GM12892 (cell line): ENCODE data around the gene PPP1R9A.

Experiments
- DNase-seq: peaks from one replicate; pipeline ENCODE4 v3.0.0; 2011; ENCODE audit not compliant: insufficient read length
- FAIRE-seq: peaks from 2 replicates; lab custom pipeline; 2011; peaks lifted over from hg19 to GRCh38; lab: Jason Lieb, UNC
- POLR2A ChIP-seq: IDR thresholded peaks from 2 replicates; pipeline ENCODE4 v1.6.1; 2011; ENCODE audit warnings: low read depth, low read length, control low read depth
- POLR2AphosphoS5 ChIP-seq: IDR thresholded peaks from 2 replicates; pipeline ENCODE4 v1.6.1; 2011; ENCODE audit warnings: low read depth, low read length, control low read depth
- TAF1 ChIP-seq: IDR thresholded peaks from 2 replicates; pipeline ENCODE4 v1.6.1; 2011; ENCODE audit warnings: low read depth, mild to moderate bottlenecking, control low read depth, low read length, borderline replicate concordance

PPP1R9A gene

GRCh38 chr7:95263785-95264362 lies 356.5 kb downstream of the PPP1R9A start:
- DNase-seq (no peak), FAIRE-seq (no peak)
- TF ChIP-seq POLR2A (no peak), POLR2AphosphoS5 (no peak), TAF1 (no peak)

- TF ChIP-seq POLR2AphosphoS5 = no peak
- no peak for TF ChIP-seq POLR2A
- no peak for TF ChIP-seq TAF1
- no peak for FAIRE-seq
- no peak for DNase-seq
Observed at GRCh38 chr7:95264363-95264891, 357.0 kb downstream of the PPP1R9A start.

GRCh38 chr7:95265634-95266033 lies 358.2 kb downstream of the PPP1R9A start:
- DNase-seq (no peak), FAIRE-seq (no peak)
- TF ChIP-seq TAF1 = no peak
- TF ChIP-seq POLR2A = no peak
- TF ChIP-seq POLR2AphosphoS5 = no peak

- no peak for FAIRE-seq
- TF ChIP-seq POLR2A (no peak), POLR2AphosphoS5 (no peak), TAF1 (no peak)
- DNase-seq = no peak
Observed at GRCh38 chr7:95267754-95268153, 360.4 kb downstream of the PPP1R9A start.

- TF ChIP-seq POLR2AphosphoS5 = no peak
- no peak for TF ChIP-seq POLR2A
- FAIRE-seq (no peak), DNase-seq (no peak)
Observed at GRCh38 chr7:95269640-95270039, 362.2 kb downstream of the PPP1R9A start.

- no peak for TF ChIP-seq POLR2AphosphoS5
- TF ChIP-seq POLR2A = no peak
- TF ChIP-seq TAF1 = no peak
- no peak for FAIRE-seq
- no peak for DNase-seq
Observed at GRCh38 chr7:95276114-95276513, 368.7 kb downstream of the PPP1R9A start.

GRCh38 chr7:95279417-95279816 lies 372.0 kb downstream of the PPP1R9A start:
- FAIRE-seq = no peak
- TF ChIP-seq POLR2A = no peak
- TF ChIP-seq POLR2AphosphoS5 = no peak
- no peak for DNase-seq

- no peak for FAIRE-seq
- DNase-seq = no peak
- TF ChIP-seq POLR2A (no peak), TAF1 (no peak), POLR2AphosphoS5 (no peak)
Observed at GRCh38 chr7:95286096-95286495, 378.7 kb downstream of the PPP1R9A start.

GRCh38 chr7:95290166-95290830 lies 382.9 kb downstream of the PPP1R9A start:
- FAIRE-seq = no peak

GRCh38 chr7:95295397-95295796 lies 388.0 kb downstream of the PPP1R9A start:
- DNase-seq (no peak), FAIRE-seq (no peak)
- TF ChIP-seq POLR2A = no peak
- TF ChIP-seq POLR2AphosphoS5 = no peak
- no peak for TF ChIP-seq TAF1

More at GRCh38 chr7:95290166-95290830, 382.9 kb downstream of the PPP1R9A start:
- TF ChIP-seq POLR2A (no peak), POLR2AphosphoS5 (no peak), TAF1 (no peak)
- DNase-seq = no peak

GRCh38 chr7:95296456-95296855 lies 389.1 kb downstream of the PPP1R9A start:
- TF ChIP-seq POLR2A (no peak), POLR2AphosphoS5 (no peak), TAF1 (no peak)
- FAIRE-seq = no peak
- DNase-seq = no peak

- DNase-seq (no peak), FAIRE-seq (no peak)
- TF ChIP-seq TAF1 = no peak
- TF ChIP-seq POLR2AphosphoS5 = no peak
- TF ChIP-seq POLR2A = no peak
Observed at GRCh38 chr7:95297041-95297440, 389.6 kb downstream of the PPP1R9A start.

GRCh38 chr7:95298091-95298490 lies 390.7 kb downstream of the PPP1R9A start:
- DNase-seq (no peak), FAIRE-seq (no peak)

More at GRCh38 chr7:95298091-95298490, 390.7 kb downstream of the PPP1R9A start:
- TF ChIP-seq POLR2AphosphoS5 = no peak
- no peak for TF ChIP-seq TAF1
- TF ChIP-seq POLR2A = no peak
